DOHH2 (cell line): ENCODE measurements around the gene SLX4IP.

Experiments used
- CTCF ChIP-seq: fragments of 200-600 bp; sonication (generic); IDR thresholded peaks from one replicate; pipeline ENCODE4 v1.5.1; 2014; ENCODE audit warnings: antibody characterized with exemption, mild to moderate bottlenecking, low read depth, low read length; ENCODE audit not compliant: poor library complexity, severe bottlenecking
- EZH2phosphoT487 ChIP-seq: fragments of 200-600 bp; sonication (generic); IDR thresholded peaks from 2 replicates; pipeline ENCODE4 v1.6.1; 2017; ENCODE audit warnings: borderline replicate concordance, mild to moderate bottlenecking, antibody characterized with exemption, low read length, moderate library complexity, mixed read lengths

- TF ChIP-seq CTCF = no peak
- no peak for TF ChIP-seq EZH2phosphoT487
These were observed 196.0 kb downstream of the SLX4IP start for GRCh38 chr20:10631126-10631525.
